Fibroblast of skin of right quadriceps (primary cell): ENCODE data around the gene HPSE2.

Experiments used
- DNase-seq: peaks from one replicate; pipeline ENCODE4 v3.0.0-alpha.2; 2013

Gene HPSE2

DNA sequence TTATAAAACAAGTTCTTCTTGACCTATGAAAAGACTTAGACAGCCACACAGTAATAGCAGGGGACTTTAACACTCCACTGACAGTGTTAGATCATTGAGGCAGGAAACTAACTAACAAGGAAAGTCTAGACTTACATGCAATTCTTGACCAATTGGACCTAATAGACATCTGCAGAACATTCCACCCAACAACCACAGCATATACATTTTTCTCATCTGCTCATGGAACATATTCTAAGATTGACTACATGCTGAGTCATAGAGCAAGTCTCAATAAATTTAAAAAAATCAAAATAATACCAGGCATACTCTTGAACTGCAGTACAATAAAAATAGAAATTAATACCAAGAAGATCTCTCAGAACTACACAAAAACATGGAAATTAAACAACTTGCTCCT is 569.4 kb downstream of the HPSE2 start:
- no peak for DNase-seq

DNA sequence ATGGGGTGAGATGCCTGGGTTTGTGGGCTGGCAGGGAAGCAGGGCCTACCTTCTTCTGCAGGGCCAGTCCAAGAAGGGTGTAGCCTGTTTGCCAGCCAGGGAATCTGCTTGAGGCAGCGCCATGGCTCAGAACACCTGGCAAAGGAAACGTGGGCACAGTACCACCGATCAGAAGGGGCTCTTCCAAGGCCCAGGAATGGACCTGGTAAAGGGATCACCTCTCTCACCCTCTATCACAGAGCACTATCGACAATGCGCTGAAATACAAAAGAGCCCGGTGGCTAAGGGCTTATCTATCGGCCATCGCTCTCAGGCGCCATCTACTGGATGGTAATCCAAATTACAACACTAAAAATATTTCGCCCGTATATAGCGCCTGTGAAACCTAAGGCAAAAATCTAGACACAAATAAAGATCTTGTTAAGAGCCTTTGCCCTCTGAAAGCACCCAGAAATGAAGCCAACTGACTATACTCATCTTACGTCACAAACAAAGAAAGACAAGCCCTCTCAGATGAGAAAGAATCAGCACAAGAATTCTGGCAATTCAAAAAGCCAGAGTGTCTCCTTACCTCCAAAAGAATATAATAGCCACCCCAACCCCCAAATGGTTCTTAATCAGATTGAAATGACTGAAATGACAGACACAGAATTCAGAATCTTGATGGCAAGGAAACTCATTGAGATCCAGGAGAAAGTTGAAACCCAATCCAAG is 571.2 kb downstream of the HPSE2 start:
- peak; percentile 16 for DNase-seq

DNA sequence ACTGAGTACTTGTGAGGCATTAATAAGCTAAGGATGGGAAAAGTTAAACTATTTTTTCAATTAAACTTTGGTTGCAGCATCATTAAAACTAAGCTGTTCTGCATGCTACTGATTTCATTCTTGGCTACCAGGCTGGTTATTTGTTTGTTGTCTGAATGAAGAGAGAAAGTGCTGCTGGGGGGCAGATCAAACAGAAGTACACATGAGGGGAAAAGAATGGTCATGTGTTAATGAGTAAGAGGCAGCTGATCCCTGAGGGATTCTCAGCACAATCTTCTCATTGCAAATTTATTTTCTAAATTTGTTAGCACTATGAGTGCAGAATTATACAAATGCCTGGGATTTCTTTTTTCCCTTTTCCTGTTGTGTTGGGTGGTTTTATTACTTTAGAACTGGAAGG is 575.7 kb downstream of the HPSE2 start:
- DNase-seq = no peak

GRCh38 chr10:98655492-98655891 is 580.2 kb downstream of the HPSE2 start:
- DNase-seq = no peak

DNA sequence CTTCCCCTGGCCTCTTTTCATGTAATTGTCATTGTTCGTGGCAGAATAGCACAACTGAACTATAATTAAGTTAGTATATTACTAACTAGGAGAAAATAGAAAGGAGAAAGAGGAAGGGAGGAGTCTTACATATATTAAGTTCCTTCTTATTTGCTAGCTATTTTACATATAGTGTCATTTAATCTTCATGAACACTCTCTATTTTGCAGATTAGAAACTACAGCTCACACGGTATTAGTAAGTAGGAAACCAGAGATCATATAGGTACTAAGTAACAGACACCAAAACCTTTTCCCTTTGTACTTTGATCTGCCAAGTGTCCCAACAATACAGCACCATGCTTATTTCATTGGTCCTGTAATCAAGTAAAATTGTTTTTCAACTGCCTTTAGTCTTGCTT is 586.5 kb downstream of the HPSE2 start:
- no peak for DNase-seq

DNA sequence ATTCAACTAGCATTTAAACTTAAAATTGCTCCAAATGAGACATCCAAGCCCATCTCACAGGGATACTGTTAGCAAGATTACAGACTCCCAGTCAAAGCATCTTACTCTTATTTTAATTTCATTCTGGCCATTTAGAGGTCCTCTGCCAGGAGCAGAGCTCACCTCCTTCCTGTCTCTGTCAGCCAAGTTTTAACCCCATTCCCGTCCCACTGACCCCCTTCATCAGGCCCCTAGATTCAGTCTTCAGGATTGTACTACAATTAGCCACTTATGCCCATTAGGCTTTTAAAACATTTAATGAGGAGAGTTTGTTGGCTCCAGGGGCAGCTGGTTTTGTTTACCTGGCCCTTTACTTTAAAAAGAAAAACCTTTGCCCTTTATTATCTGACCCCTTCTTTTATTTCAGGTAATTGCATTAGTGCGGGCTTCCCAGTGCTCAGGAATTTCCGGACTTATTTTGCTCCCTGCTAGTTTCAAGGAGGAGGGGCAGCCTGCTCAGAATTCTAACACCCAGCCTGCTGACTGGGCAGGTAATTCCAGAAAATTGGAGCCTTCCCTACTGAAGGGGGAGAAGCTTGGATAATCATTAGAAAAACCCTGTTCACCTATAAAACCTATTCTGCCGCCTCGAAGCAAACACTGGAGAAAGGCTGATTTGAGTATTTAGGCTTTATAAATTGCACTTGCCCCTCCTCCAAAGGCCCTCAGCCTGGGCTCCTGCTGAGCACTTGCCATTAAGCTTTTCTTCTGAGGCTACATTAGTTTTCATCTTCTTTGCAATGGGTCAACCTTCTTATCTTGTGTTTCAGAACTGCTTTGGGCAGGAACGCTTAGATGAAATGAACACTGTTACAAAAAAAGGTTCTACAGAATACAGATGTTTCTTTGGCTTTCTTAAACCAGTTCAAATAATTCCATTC is 588.4 kb downstream of the HPSE2 start:
- DNase-seq = no peak

DNA sequence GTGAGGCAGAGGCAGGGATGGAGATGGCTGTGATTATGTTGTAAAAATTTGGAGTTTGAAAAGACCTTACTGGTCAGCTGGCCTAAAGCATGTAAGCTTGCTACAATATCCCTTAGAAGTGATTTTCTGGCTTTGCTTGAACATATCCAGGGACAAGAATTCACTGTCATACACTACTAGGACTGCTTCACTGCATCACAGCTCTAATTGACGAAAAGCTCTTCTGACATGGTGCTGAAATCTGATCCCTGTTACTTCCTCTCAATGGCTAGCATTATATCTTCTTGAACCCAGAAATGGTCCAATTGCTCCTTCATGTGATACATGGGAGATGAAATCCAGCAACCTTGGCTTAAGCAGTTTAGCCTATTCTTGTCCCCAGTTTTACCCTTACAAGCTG is 591.2 kb downstream of the HPSE2 start:
- no peak for DNase-seq

- DNase-seq = no peak
These were observed 593.4 kb downstream of the HPSE2 start for GRCh38 chr10:98642281-98642680.

GRCh38 chr10:98638920-98639319 is 596.7 kb downstream of the HPSE2 start:
- DNase-seq = no peak

- DNase-seq = no peak
These were observed 598.7 kb downstream of the HPSE2 start for GRCh38 chr10:98636921-98637329.

- DNase-seq = no peak
These were observed 603.0 kb downstream of the HPSE2 start for GRCh38 chr10:98632456-98633150.

- DNase-seq = no peak
These were observed 607.4 kb downstream of the HPSE2 start for GRCh38 chr10:98628206-98628605.

DNA sequence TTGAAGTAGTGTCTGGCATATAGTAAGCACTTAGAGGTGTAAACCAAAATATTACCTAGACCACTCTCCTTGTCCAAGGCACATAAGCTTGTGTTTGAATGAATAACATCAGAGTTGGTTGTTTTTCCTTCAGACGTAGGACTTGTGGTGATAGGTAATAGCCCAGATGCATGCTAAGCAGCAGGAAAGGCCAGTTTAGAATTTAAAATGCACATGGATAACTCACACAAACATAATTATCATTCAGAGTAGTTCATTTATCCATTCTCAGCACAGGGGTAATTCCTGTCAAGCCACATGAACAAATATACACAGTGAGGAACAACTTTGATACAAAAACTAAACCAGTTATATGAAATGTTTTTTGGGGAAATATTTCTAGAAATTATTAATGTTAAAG is 607.9 kb downstream of the HPSE2 start:
- DNase-seq = no peak

DNA sequence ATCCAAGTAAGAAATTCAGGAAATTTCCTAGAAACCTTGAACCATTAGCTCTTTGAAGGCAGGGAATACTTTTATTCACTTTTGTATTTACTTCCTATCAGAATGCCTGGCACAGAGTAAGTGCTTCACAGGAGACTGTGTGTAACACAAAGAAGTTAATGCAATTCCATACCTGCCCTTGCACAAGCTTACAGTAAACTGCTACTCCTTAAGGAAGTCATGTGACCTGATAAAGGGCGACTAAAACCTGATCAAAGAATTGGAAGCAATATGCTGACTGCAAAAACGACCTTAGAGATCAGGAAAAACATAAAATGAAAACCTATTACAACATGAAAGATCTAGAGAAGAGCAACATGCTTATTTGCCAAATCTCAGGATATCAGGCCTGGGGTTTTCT is 610.7 kb downstream of the HPSE2 start:
- DNase-seq = no peak

- no peak for DNase-seq
These were observed 612.5 kb downstream of the HPSE2 start for GRCh38 chr10:98623176-98623575.

DNA sequence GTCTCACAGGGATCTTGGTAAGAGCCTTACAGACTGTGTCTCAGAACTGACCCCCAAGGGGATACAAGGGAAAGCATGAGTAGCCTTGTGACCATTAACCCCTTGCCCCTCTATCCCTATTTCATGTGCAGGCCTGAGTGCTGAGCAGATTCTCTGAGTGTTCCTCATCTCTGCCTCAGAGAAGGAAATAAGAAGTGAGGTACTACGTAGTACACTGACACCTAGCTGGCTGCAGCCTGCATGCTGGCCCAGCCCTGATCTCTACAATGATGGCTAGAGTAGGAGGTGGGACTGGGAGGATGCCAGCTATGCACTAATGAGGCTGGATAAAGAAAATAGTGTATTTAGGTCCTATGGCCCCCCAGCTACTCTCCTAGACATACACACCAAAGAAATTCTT is 614.0 kb downstream of the HPSE2 start:
- DNase-seq = no peak

DNA sequence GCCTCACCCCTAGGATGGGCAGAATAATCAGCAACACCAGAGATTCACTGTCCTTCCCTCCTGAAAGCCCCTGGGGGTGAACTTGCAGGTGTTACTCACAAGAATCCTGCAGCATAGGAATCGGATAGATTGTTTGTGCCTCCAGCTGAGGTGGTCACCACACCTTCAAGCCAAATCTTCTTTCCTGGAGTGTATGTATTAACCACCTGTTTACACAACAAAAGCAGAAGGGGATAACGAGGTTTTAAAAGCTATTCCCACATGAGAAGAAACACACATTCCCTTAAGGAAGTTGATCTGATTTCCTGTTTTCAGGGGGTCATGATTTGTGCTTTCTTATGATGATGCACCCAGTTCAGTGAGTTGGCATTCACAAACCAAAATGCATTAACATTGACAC is 615.1 kb downstream of the HPSE2 start:
- no peak for DNase-seq

DNA sequence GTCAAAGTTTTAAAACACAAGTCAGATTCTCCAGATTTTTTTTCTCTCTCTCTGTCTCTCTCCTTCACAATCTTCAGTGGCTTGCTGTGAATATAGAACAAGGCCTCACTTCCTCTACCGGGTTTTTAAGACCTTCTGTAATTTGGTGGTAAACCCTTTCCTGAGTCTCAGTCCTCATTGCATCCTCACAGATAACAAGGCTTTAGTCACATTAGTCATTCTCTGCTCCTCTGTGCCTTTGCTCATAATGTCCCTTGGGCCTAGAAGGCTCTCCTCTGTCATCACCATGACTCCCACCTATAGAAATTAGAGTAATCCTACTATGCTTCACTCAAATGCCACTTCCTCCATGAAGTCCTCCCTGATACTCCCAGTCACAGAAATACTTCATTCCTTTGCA is 616.2 kb downstream of the HPSE2 start:
- DNase-seq = no peak

- no peak for DNase-seq
These were observed 617.6 kb downstream of the HPSE2 start for GRCh38 chr10:98617906-98618520.

DNA sequence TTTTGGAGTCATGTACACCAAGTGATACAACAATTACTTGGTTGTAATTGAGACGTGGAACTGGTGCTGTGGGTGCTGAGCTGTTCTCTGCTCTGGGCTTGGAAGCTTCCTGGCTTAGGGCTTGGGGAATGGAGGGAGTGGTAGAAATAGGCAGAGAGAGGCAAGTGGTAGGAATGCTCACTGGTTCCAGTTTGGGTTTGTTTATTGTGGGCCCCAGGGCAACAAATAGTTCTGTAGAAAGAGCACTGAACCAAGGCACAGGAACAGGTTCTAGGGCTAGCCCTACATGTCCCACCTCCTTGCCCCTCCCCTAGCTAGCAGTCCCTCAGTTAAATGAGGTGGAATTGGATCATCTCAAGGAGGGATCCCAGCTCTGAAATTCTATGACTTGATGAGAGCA is 622.2 kb downstream of the HPSE2 start:
- no peak for DNase-seq

DNA sequence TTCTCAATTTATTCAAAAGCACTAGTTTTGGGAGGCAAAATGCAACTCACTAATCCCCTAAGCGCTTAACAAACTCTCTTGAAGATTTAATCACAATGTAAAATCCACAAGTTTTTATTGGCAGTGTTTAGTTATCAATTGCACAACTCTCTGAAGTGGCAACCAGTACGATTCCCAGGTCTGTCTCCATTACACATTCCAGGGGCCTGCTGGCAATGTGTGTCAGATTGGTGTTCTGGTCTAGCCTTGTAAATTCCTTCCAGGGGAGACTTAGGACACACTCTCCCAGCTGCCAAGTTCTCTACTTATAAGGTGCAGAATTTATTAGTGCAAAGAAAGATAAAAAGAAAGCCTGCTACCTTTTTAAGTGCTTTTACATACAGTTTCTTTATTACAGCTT is 624.2 kb downstream of the HPSE2 start:
- DNase-seq = no peak

- no peak for DNase-seq
These were observed 624.8 kb downstream of the HPSE2 start for GRCh38 chr10:98610836-98611235.

DNA sequence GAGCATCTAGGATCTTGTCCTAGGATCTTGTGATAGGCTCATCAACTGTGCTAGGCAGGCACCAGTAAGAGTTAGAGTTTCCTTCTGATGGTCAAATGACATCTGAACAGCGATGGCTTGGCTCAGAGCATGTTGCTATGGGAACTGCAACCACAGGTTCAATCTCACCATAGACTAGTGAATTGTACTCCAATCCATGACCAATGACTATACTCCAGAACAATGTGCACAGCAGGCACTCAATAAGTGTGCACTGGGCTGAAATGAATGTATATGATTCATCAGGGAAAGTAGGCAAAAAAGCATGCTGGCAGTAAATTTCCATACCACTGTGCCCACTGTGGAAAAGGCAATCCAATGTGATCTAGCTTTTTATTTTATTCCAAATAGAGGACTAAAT is 625.4 kb downstream of the HPSE2 start:
- DNase-seq = no peak
